BJ (cell line): ENCODE data around the gene OTOP2. TPM values are rescaled to one million over a fixed set of nuclear protein-coding genes. Genes with fewer than 3 reads are reported as not detected.
"Not testable (repeated sequence)": the region's sequence is repeated elsewhere in the genome, so short reads cannot be mapped to it uniquely, and the experiment has no call there.

Experiments
- CTCF ChIA-PET: fragments of 350-600 bp; formaldehyde crosslinking; extraction: SDS; loops from one replicate; lab custom pipeline; 2021; ENCODE audit warnings: antibody characterized with exemption, inconsistent platforms; lab: Yijun Ruan, JAX
- POLR2A ChIA-PET: fragments of 300-600 bp; sonication (Branson Sonifier 250); formaldehyde crosslinking; extraction: SDS; loops from one replicate; lab custom pipeline; 2021; ENCODE audit warnings: antibody characterized with exemption; lab: Charles Lee
- DNase-seq: peaks from one replicate; pipeline ENCODE4 v3.0.0-alpha.2; 2011; ENCODE audit warnings: low read depth
- H3K27me3 ChIP-seq: 2 replicates; pipeline ENCODE4 v1.6.0; 2011; ENCODE audit warnings: low read length; ENCODE audit not compliant: control insufficient read depth, insufficient read depth
- H3K36me3 ChIP-seq: 2 replicates; pipeline ENCODE4 v1.5.1; 2011; ENCODE audit warnings: low read length; ENCODE audit not compliant: control insufficient read depth, insufficient read depth
- H3K4me3 ChIP-seq: 2 replicates; pipeline ENCODE4 v1.5.1; 2011; ENCODE audit warnings: low read depth, mild to moderate bottlenecking, control low read depth, low read length
- polyA plus RNA-seq: library from polyadenylated mRNA; depleted of rRNA; stranded (reverse); fragments of >200 nt; gene quantifications from 2 replicates; pipeline ENCODE4 v1.2.3, GENCODE V29; 2011
- TF ChIP-seq, protein P1 (sequence below): IDR thresholded peaks from 2 replicates; pipeline ENCODE4 v1.5.1; 2011; ENCODE audit warnings: low read depth, mild to moderate bottlenecking, control low read depth, inconsistent platforms, low read length, moderate library complexity; ENCODE audit not compliant: insufficient read depth

The OTOP2 gene
- polyA plus RNA-seq, 1 experiment = not detected

DNA sequence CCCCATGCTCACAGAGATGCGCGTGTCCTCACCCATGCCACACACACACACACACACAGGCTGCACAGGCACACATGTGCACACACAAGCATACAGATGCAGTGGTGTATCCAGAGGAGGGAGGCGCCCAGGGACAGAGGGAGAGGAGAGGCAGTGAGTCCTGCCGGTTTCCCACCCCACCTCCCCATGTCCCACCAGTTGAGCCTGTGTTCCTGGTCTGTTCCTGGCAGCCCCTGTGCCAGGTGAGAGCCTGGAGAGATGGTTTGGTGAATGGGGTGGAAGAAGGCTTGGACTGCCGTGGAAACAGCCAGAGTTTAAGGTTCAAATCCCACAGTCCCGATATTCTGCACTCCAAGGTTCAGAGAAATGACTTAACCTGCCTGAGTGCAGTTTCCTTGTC is 20.4 kb upstream of the OTOP2 start:
- POLR2A ChIA-PET = no interaction called here
- H3K4me3 ChIP-seq = no peak overlapping the region
- CTCF ChIA-PET = interaction anchor here (0.5 kb wide), 1 partner anchor 13 kb away, joined by 3 read pairs; no protein-coding TSS in a partner anchor
- TF ChIP-seq, protein P1, sequence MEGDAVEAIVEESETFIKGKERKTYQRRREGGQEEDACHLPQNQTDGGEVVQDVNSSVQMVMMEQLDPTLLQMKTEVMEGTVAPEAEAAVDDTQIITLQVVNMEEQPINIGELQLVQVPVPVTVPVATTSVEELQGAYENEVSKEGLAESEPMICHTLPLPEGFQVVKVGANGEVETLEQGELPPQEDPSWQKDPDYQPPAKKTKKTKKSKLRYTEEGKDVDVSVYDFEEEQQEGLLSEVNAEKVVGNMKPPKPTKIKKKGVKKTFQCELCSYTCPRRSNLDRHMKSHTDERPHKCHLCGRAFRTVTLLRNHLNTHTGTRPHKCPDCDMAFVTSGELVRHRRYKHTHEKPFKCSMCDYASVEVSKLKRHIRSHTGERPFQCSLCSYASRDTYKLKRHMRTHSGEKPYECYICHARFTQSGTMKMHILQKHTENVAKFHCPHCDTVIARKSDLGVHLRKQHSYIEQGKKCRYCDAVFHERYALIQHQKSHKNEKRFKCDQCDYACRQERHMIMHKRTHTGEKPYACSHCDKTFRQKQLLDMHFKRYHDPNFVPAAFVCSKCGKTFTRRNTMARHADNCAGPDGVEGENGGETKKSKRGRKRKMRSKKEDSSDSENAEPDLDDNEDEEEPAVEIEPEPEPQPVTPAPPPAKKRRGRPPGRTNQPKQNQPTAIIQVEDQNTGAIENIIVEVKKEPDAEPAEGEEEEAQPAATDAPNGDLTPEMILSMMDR = no peak
- H3K27me3 ChIP-seq = peaks cover 17% of the 10 kb centered on the region
- no peak for DNase-seq
- no peaks in the 10 kb centered on the region for H3K36me3 ChIP-seq

- Histone ChIP-seq H3K4me3 (no peak overlapping the region), H3K36me3 (no peaks in the 10 kb centered on the region), H3K27me3 (peaks cover 13% of the 10 kb centered on the region)
- POLR2A ChIA-PET = no interaction called here
- no peak for DNase-seq
- TF ChIP-seq, protein P1 = no peak
- CTCF ChIA-PET = interaction anchor here (1.3 kb wide), 1 partner anchor 53 kb away, joined by 3 read pairs; no protein-coding TSS in a partner anchor
Measured at GRCh38 chr17:74904687-74905409, 19.2 kb upstream of the OTOP2 start.

- peaks cover 12% of the 10 kb centered on the region for H3K27me3 ChIP-seq
- CTCF ChIA-PET = interaction anchor here (0.8 to 1.4 kb wide), 2 partner anchors 15 to 18 kb away, joined by 3 to 5 read pairs; partner anchors contain the start of gene OTOP2
- DNase-seq, H3K36me3 ChIP-seq, POLR2A ChIA-PET, H3K4me3 ChIP-seq: not testable (repeated sequence)
Measured at GRCh38 chr17:74906214-74906793, 17.8 kb upstream of the OTOP2 start.

GRCh38 chr17:74907012-74907411 is 17.1 kb upstream of the OTOP2 start:
- ChIA-PET POLR2A (no interaction called here), CTCF (interaction anchor here (0.8 to 1.4 kb wide), 2 partner anchors 15 to 17 kb away, joined by 3 to 5 read pairs; partner anchors contain the start of gene OTOP2)
- Histone ChIP-seq H3K27me3 (peaks cover 11% of the 10 kb centered on the region), H3K36me3 (no peaks in the 10 kb centered on the region), H3K4me3 (no peak overlapping the region)
- no peak for DNase-seq
- TF ChIP-seq, protein P1 = no peak

DNA sequence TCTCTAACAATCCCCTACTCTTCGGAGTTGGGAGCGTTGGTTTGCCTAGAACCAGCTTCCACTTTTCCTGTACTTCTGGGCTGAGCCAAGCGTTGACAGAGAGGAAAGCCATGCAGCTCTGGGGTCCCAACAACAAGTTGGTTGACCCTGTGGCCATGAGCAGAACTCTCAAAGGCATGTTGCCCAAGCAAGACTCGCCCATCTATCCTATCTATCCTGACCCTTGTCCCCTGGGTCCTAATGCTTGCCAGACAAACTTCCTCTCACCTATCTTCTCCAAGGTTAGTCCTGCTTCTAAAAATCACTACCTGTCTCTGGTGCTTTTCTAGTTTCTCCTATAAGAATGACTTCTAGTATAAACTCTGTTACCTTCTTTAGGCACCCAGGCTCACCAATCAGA is 15.0 kb upstream of the OTOP2 start:
- POLR2A ChIA-PET, H3K4me3 ChIP-seq, DNase-seq, H3K36me3 ChIP-seq, H3K27me3 ChIP-seq, CTCF ChIA-PET: not testable (repeated sequence)

- H3K4me3 ChIP-seq, CTCF ChIA-PET, DNase-seq, H3K27me3 ChIP-seq, POLR2A ChIA-PET, H3K36me3 ChIP-seq: not testable (repeated sequence)
Measured at GRCh38 chr17:74911423-74911822, 12.7 kb upstream of the OTOP2 start.
